AG08395 (cell line): Measurements from ENCODE around the gene UBE2G2.

Experiments
- DNase-seq: peaks from one replicate; pipeline ENCODE4 v3.0.0; 2012; ENCODE audit warnings: mixed read lengths, low spot score

UBE2G2 gene

GRCh38 chr21:44749759-44750674 is 51.6 kb downstream of the UBE2G2 start:
- no peak for DNase-seq

GRCh38 chr21:44749116-44749758 is 52.4 kb downstream of the UBE2G2 start:
- no peak for DNase-seq

GRCh38 chr21:44748621-44749020 is 53.0 kb downstream of the UBE2G2 start:
- no peak for DNase-seq

GRCh38 chr21:44742418-44743153 is 59.0 kb downstream of the UBE2G2 start:
- no peak for DNase-seq

- no peak for DNase-seq
Observed at GRCh38 chr21:44741921-44742320, 59.7 kb downstream of the UBE2G2 start.

- DNase-seq, result no peak
Observed at GRCh38 chr21:44740742-44741141, 60.9 kb downstream of the UBE2G2 start.

GRCh38 chr21:44739316-44739715 is 62.3 kb downstream of the UBE2G2 start:
- DNase-seq, result no peak

- no peak for DNase-seq
Observed at GRCh38 chr21:44738621-44739020, 63.0 kb downstream of the UBE2G2 start.

- no peak for DNase-seq
Observed at GRCh38 chr21:44737706-44738354, 63.8 kb downstream of the UBE2G2 start.

- DNase-seq, result no peak
Observed at GRCh38 chr21:44736291-44737004, 65.2 kb downstream of the UBE2G2 start.

- no peak for DNase-seq
Observed at GRCh38 chr21:44735821-44736220, 65.8 kb downstream of the UBE2G2 start.

GRCh38 chr21:44734841-44735240 is 66.8 kb downstream of the UBE2G2 start:
- no peak for DNase-seq

- DNase-seq, result no peak
Observed at GRCh38 chr21:44734026-44734745, 67.4 kb downstream of the UBE2G2 start.

- DNase-seq, result no peak
Observed at GRCh38 chr21:44732956-44733355, 68.7 kb downstream of the UBE2G2 start.

- no peak for DNase-seq
Observed at GRCh38 chr21:44732263-44732662, 69.4 kb downstream of the UBE2G2 start.

GRCh38 chr21:44730951-44731579 is 70.6 kb downstream of the UBE2G2 start:
- no peak for DNase-seq

GRCh38 chr21:44730028-44730395 is 71.6 kb downstream of the UBE2G2 start:
- DNase-seq, result no peak

- DNase-seq, result no peak
Observed at GRCh38 chr21:44729336-44730027, 72.1 kb downstream of the UBE2G2 start.

- no peak for DNase-seq
Observed at GRCh38 chr21:44728716-44729115, 72.9 kb downstream of the UBE2G2 start.

GRCh38 chr21:44727757-44728156 is 73.9 kb downstream of the UBE2G2 start:
- DNase-seq, result no peak
